Keratinocyte (primary cell): ENCODE data around the gene TMEM100. TPM values are rescaled to one million over a fixed set of nuclear protein-coding genes. Genes with fewer than 3 reads are reported as not detected.

ENCODE experiments used
- DNase-seq: peaks from one replicate; pipeline ENCODE4 v3.0.0-alpha.2; 2011; ENCODE audit warnings: low read depth, missing footprints, low spot score
- FAIRE-seq: peaks from 2 replicates; lab custom pipeline; 2011; peaks lifted over from hg19 to GRCh38; lab: Jason Lieb, UNC
- H2AFZ ChIP-seq: 2 replicates; pipeline ENCODE4 v1.6.0; 2012; ENCODE audit warnings: low read length, control low read depth, inconsistent platforms; ENCODE audit not compliant: control insufficient read depth
- H3K27ac ChIP-seq: 2 replicates; pipeline ENCODE4 v1.5.1; 2011; ENCODE audit warnings: low read length; ENCODE audit not compliant: control insufficient read depth, insufficient read depth
- H3K27me3 ChIP-seq: 3 replicates; pipeline ENCODE4 v1.6.0; 2011; ENCODE audit warnings: low read length; ENCODE audit not compliant: control insufficient read depth, insufficient read depth; ENCODE audit errors: extremely low read depth
- H3K36me3 ChIP-seq, 2 experiments: 2 replicates in 1 of 2; 3 replicates in 1 of 2; pipeline ENCODE4 v1.5.1; 2011; ENCODE audit warnings: low read length in 2 of 2, mild to moderate bottlenecking in 1 of 2; ENCODE audit not compliant: control insufficient read depth in 2 of 2, insufficient read depth in 2 of 2; ENCODE audit errors: extremely low read depth in 1 of 2
- H3K4me1 ChIP-seq: 3 replicates; pipeline ENCODE4 v1.5.1; 2011; ENCODE audit warnings: low read length; ENCODE audit not compliant: control insufficient read depth, insufficient read depth; ENCODE audit errors: extremely low read depth
- H3K4me2 ChIP-seq: 3 replicates; pipeline ENCODE4 v1.6.0; 2011; ENCODE audit warnings: low read depth, low read length; ENCODE audit not compliant: control insufficient read depth, insufficient read depth; ENCODE audit errors: extremely low read depth
- H3K4me3 ChIP-seq, 3 experiments: fragments of 200-600 bp in 1 of 3; sonication (generic) in 1 of 3; 2 replicates in 2 of 3; 3 replicates in 1 of 3; pipeline ENCODE4 v1.5.1; 2011 to 2016; ENCODE audit warnings: low read length in 3 of 3, mild to moderate bottlenecking in 3 of 3, control low read depth in 2 of 3, inconsistent platforms in 1 of 3, low read depth in 1 of 3, mixed read lengths in 1 of 3, mixed run types in 1 of 3, moderate library complexity in 1 of 3; ENCODE audit not compliant: control insufficient read depth in 2 of 3, insufficient read depth in 2 of 3; ENCODE audit errors: extremely low read depth in 1 of 3
- H3K79me2 ChIP-seq: 2 replicates; pipeline ENCODE4 v1.6.0; 2012; ENCODE audit warnings: low read length; ENCODE audit not compliant: control insufficient read depth, insufficient read depth
- H3K9ac ChIP-seq: 3 replicates; pipeline ENCODE4 v1.6.0; 2011; ENCODE audit warnings: low read length; ENCODE audit not compliant: control insufficient read depth, insufficient read depth; ENCODE audit errors: extremely low read depth
- H3K9me1 ChIP-seq: 3 replicates; pipeline ENCODE4 v1.6.0; 2011; ENCODE audit warnings: low read length; ENCODE audit not compliant: control insufficient read depth, insufficient read depth; ENCODE audit errors: extremely low read depth
- H3K9me3 ChIP-seq: 2 replicates; pipeline ENCODE4 v1.5.1; 2012; ENCODE audit warnings: low read depth, low read length; ENCODE audit not compliant: control insufficient read depth
- H4K20me1 ChIP-seq: 3 replicates; pipeline ENCODE4 v1.6.0; 2011; ENCODE audit warnings: low read length; ENCODE audit not compliant: control insufficient read depth, insufficient read depth; ENCODE audit errors: extremely low read depth
- CTCF ChIP-seq, 3 experiments: IDR thresholded peaks in 1 of 3; conservative IDR thresholded peaks in 1 of 3; optimal IDR thresholded peaks in 1 of 3; 2 replicates in 2 of 3; 3 replicates in 1 of 3; pipeline versions ENCODE3 to v1.5.1; 2011; ENCODE audit warnings: low read length in 3 of 3, mild to moderate bottlenecking in 3 of 3, moderate library complexity in 2 of 3, control low read depth in 1 of 3, inconsistent platforms in 1 of 3; ENCODE audit not compliant: insufficient read depth in 2 of 3; ENCODE audit errors: extremely low read depth in 1 of 3
- EZH2 ChIP-seq: IDR thresholded peaks from one replicate; pipeline ENCODE4 v1.6.1; 2012; ENCODE audit warnings: inconsistent platforms, mild to moderate bottlenecking, low read length, moderate library complexity
- dilution Hi-C: fragments of 300-500 bp; cut with MboI; formaldehyde crosslinking; loops from one replicate; pipeline ENCODE4 v1.7.0; 2020; ENCODE audit warnings: low sequenced_read_pairs; ENCODE audit not compliant: extremely low pct_ligation_motif_present
- polyA minus RNA-seq, 3 experiments: library from RNA; depleted of rRNA, polyadenylated mRNA; stranded (reverse); fragments of >200 nt; gene quantifications; 1 replicate in 1 of 3; 2 replicates in 1 of 3; 3 replicates in 1 of 3; pipeline ENCODE4 v1.2.3, GENCODE V29; 2011
- polyA plus RNA-seq, 5 experiments: library from polyadenylated mRNA; depleted of rRNA in 3 of 5; stranded (reverse) in 3 of 5; stranded (forward) in 1 of 5; unstranded in 1 of 5; fragments of >200 nt; gene quantifications; 1 replicate in 1 of 5; 2 replicates in 3 of 5; 3 replicates in 1 of 5; pipeline versions ENCODE4 v1.2.1 to v1.2.3, GENCODE V29; 2011 to 2012; ENCODE audit warnings: missing spikeins in 2 of 5, low read depth in 1 of 5, low replicate concordance in 1 of 5

The TMEM100 gene, protein sequence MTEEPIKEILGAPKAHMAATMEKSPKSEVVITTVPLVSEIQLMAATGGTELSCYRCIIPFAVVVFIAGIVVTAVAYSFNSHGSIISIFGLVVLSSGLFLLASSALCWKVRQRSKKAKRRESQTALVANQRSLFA
- 0.16 to 0.21 TPM (median 0.18 TPM) in 3 replicates for polyA plus RNA-seq
- not detected for polyA plus RNA-seq (2011; ENCODE audit: low read depth)
- 0.08 and 0.19 TPM in 2 replicates for polyA plus RNA-seq (2011; cell fraction: cytosol; rRNA removed)
- polyA plus RNA-seq (2011; cell fraction: nucleus; rRNA removed) = 0.08 and 0.15 TPM in 2 replicates
- polyA plus RNA-seq (2012; ENCODE audit: low replicate concordance) = 0.30 TPM in 1 of 2 replicates, not detected in the other
- polyA minus RNA-seq = not detected in 3 replicates
- not detected for polyA minus RNA-seq (2011; cell fraction: cytosol; rRNA and poly(A)+ RNA removed)
- polyA minus RNA-seq (2011; cell fraction: nucleus; rRNA and poly(A)+ RNA removed) = 0.47 TPM in 1 of 2 replicates, not detected in the other

DNA sequence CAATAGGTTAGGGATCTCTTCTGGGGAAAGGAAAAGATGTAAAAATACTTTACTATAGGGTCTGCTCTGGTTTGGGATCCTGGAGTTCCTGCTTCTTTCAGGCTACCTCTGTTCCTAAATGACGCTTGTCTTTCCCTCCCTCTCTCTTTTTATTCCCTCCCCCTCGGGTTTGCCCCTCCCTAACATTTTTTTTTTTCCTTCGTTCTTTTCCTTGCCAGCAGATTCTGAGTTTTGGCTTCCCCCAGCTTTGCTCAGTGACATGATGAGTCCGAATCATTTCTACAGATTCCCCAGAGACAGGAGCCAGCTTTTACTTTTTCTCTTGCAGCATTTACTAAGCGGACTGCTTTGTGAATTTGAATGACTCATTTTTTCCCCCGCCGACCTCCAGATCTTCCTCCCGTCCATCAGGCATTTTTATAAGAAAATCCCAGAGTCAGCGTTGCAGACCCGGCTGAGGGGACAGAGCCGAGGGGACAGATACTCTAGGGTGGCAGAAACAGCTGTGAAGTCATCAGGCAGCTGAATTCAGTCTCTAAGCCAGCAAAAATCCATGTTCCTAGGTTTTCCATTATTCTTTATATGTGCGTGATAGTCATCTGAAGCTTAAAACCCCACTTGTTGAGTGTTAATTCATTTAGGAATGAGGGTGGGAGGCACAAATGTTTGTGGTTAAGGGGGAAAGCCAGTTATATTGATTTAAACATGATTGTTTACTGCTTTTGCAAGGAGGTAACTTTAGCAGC lies at the start of gene TMEM100:
TMEM100 (minus strand) TSS at position 123 of the 746 bp plus-strand sequence. CDS start 1,794 bp downstream, outside the sequence.
- DNase-seq = no peak
- H3K27ac ChIP-seq = no peak within 1 kb of the TSS
- dilution Hi-C loops = no loop called here
- no peak within 1 kb of the TSS for H3K9ac ChIP-seq
- TF ChIP-seq CTCF (optimal IDR thresholded peaks at IDR 0.05 in 1 of 3, IDR thresholded peaks at IDR 0.05 in 1 of 3, conservative IDR thresholded peaks at IDR 0.05 in 1 of 3; ENCODE audit: extremely low read depth in 1 of 3, insufficient read depth in 2 of 3, low read length in 3 of 3) (no peak), EZH2 (no peak)
- H4K20me1 ChIP-seq = no peaks in the 10 kb centered on the region
- FAIRE-seq = no peak
- no peaks in the 10 kb centered on the region for H3K36me3 ChIP-seq
- no peaks in the 10 kb centered on the region for H3K27me3 ChIP-seq
- no peaks in the 10 kb centered on the region for H3K79me2 ChIP-seq
- no peaks in the 10 kb centered on the region for H3K9me1 ChIP-seq
- H3K4me1 ChIP-seq = peaks cover 29% of the 10 kb centered on the region
- H3K4me3 ChIP-seq = peak within 1 kb of the TSS in 1 of 3 experiments; percentile 26
- peak within 1 kb of the TSS; percentile 48 for H2AFZ ChIP-seq
- H3K4me2 ChIP-seq = peak within 1 kb of the TSS; percentile 71
- no peaks in the 10 kb centered on the region for H3K9me3 ChIP-seq

DNA sequence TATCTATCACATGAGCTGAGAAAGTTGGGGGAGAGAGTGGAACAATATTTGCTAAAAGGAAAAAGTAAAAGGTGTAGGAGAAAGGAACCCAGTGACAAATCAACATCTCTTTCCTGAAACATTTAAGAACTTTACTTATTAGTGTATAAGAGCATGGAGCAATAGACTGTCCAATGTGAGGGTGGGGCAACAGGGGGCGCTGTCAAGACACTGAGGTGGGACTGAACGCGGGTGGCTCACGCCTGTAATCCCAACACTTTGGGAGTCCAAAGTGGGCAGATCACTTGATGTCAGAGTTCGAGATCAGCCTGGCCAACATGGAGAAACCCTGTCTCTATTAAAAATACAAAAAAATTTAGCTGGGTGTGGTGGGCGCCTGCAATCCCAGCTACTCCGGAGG lies 49.4 kb upstream of the TMEM100 start:
- Histone ChIP-seq H3K9me1 (no peaks in the 10 kb centered on the region), H3K4me1 (peaks cover 10% of the 10 kb centered on the region), H3K27ac (no peak overlapping the region), H4K20me1 (no peaks in the 10 kb centered on the region), H3K79me2 (no peaks in the 10 kb centered on the region), H3K27me3 (no peaks in the 10 kb centered on the region), H3K9me3 (no peaks in the 10 kb centered on the region), H3K9ac (no peak overlapping the region), H3K4me3 (no peak overlapping the region), H3K36me3 (peaks cover 0 to 12% of the 10 kb centered on the region in 2 experiments), H3K4me2 (no peak overlapping the region), H2AFZ (no peak overlapping the region)
- no peak for DNase-seq
- no peak for FAIRE-seq
- dilution Hi-C loops = no loop called here
- TF ChIP-seq CTCF (optimal IDR thresholded peaks at IDR 0.05 in 1 of 3, IDR thresholded peaks at IDR 0.05 in 1 of 3, conservative IDR thresholded peaks at IDR 0.05 in 1 of 3; ENCODE audit: extremely low read depth in 1 of 3, insufficient read depth in 2 of 3, low read length in 3 of 3) (no peak), EZH2 (no peak)
